NT2/D1 (cell line): Measurements from ENCODE around the gene ELAVL3.
"Not testable (repeated sequence)": the region's sequence is repeated elsewhere in the genome, so short reads cannot be mapped to it uniquely, and the experiment has no call there.

Experiments used
- DNase-seq: peaks from one replicate; pipeline ENCODE4 v3.0.0-alpha.2; 2011; ENCODE audit warnings: low read depth, low spot score
- H3K27me3 ChIP-seq: 2 replicates; pipeline ENCODE4 v1.6.0; 2011; ENCODE audit warnings: mild to moderate bottlenecking; ENCODE audit not compliant: insufficient read length, insufficient read depth
- H3K36me3 ChIP-seq: 2 replicates; pipeline ENCODE4 v1.6.1; 2011; ENCODE audit warnings: mild to moderate bottlenecking, low read length, mixed read lengths; ENCODE audit not compliant: insufficient read depth, insufficient read length
- H3K4me1 ChIP-seq: 2 replicates; pipeline ENCODE4 v1.5.1; 2011; ENCODE audit not compliant: insufficient read depth, insufficient read length
- H3K4me3 ChIP-seq: 2 replicates; pipeline ENCODE4 v1.5.1; 2011; ENCODE audit warnings: low read depth; ENCODE audit not compliant: insufficient read length
- H3K9ac ChIP-seq: 2 replicates; pipeline ENCODE4 v1.6.0; 2011; ENCODE audit warnings: low read depth; ENCODE audit not compliant: insufficient read length
- H3K9me3 ChIP-seq: 2 replicates; pipeline ENCODE4 v1.5.1; 2011; ENCODE audit warnings: mild to moderate bottlenecking, low read length; ENCODE audit not compliant: insufficient read depth
- SUZ12 ChIP-seq: IDR thresholded peaks from 2 replicates; pipeline ENCODE4 v1.6.1; 2011; ENCODE audit not compliant: insufficient read length, insufficient read depth; ENCODE audit errors: extremely low read depth
- YY1 ChIP-seq: IDR thresholded peaks from 2 replicates; pipeline ENCODE4 v1.6.1; 2011; ENCODE audit not compliant: insufficient read length, insufficient read depth
- ZNF274 ChIP-seq: IDR thresholded peaks from 2 replicates; pipeline ENCODE4 v1.6.1; 2011; ENCODE audit warnings: mild to moderate bottlenecking, low read depth, low read length

Gene ELAVL3

DNA sequence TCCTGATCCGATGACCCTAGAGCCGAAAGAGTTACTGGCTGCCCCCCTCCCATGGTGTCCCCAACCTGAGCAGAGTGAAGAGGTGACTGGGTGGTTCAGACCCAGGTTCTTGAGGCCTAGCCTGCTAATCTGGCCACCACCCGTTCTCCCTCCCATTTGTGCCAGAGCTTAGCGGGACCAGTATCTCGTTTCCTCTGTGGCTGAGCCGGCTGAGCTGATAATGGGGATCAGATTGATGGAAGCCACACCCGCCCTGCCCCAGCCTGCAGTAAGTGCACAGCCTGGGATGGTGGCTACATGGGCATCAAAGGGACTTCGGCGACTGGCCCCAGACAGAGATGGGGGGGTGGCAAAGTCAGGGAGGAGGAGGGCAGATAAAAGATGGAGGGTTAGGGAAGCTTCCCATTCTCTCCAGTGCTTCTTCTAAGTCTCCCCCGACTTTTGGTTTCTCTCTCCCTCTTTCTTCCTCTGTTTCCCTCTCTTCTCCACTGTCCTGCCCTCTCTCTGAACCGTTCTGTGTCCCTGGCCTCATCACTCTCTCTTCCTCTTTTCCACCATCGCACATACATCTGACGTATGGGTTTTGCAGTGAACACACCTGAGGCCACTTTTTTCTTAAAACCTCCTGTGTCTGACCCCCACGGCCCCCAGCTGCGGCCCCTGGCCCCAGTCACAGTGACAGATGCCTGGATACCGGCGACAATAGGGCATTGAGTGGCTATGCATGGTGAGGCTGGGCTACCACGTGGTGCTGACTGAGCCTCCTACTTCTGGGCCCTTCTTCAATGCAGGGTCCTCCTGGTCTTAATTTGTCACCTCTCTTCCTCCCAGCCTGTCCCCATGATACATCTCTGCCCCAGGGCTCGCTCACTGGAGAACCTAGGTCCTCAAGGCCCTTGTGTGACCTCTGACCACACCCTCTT, 2.4 kb downstream of the ELAVL3 start:
- peak overlapping the region; percentile 71 for H3K9ac ChIP-seq
- peaks cover 16% of the 10 kb centered on the region for H3K4me1 ChIP-seq
- H3K36me3 ChIP-seq = no peaks in the 10 kb centered on the region
- TF ChIP-seq SUZ12 = no peak
- TF ChIP-seq ZNF274 = no peak
- no peak for TF ChIP-seq YY1
- H3K9me3 ChIP-seq = no peaks in the 10 kb centered on the region
- DNase-seq = no peak
- peaks cover 31% of the 10 kb centered on the region for H3K27me3 ChIP-seq
- peak overlapping the region; percentile 33 for H3K4me3 ChIP-seq

DNA sequence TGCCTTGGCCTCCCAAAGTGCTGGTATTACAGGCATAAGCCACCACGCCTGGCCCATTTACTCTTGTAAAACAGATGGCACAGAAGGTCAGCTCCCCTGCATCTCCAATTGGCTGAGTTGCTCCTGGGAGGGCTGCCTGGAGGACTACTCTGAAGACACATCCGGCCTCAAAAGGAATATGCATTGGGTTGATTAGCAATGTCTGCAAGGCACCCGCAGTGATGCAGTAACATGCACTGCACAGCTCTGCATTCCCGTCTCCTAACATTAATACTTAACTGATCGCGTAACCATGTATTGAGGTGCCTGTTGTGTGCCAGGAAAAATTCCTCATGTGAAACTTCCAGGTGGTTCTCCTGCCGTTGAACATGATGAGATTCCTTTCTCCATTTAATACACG, 5.0 kb downstream of the ELAVL3 start:
- Histone ChIP-seq H3K4me1 (peaks cover 8% of the 10 kb centered on the region), H3K4me3 (no peak overlapping the region), H3K9ac (no peak overlapping the region), H3K9me3 (no peaks in the 10 kb centered on the region), H3K36me3 (no peaks in the 10 kb centered on the region), H3K27me3 (peaks cover 19% of the 10 kb centered on the region)
- TF ChIP-seq ZNF274 (no peak), YY1 (no peak), SUZ12 (no peak)
- no peak for DNase-seq

DNA sequence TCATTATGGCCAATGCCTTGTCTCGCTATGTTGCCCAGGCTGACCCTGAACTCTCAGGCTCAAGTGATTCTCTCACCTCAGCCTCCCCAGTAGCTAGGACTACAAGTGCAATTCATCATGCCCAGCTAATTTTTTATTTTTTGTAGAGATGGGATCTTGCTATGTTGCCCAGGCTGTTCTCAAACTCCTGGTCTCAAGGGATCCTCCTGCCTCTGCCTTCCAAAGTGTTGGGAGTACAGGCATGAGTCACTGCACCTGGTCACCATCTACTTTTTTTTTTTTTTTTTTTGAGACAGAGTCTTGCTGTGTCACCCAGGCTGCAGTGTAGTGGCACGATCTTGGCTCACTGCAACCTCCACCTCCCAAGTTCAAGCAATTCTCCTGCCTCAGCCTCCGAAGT, 5.5 kb downstream of the ELAVL3 start:
- H3K36me3 ChIP-seq, H3K4me3 ChIP-seq, H3K9me3 ChIP-seq, DNase-seq, H3K9ac ChIP-seq, H3K4me1 ChIP-seq: not testable (repeated sequence)
- peaks cover 14% of the 10 kb centered on the region for H3K27me3 ChIP-seq

DNA sequence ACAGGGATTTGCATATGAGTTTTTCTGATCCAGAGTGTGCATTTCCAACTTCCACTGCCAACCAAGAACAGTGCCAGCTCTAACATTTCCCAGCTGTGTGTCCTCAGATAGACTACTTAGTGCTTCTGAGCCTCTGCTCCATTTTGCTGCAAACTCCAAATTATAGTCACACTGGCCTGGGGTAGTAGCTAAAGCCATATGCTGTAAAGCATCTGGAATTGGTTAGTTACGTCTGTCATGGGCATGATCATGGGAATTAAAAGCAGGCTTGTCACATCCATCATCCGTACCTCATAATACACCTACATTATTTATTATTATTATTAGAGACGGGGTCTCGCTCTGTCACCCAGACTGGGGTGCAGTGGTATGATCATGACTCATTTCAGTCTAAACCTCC, 7.1 kb downstream of the ELAVL3 start:
- no peaks in the 10 kb centered on the region for H3K9me3 ChIP-seq
- no peak overlapping the region for H3K4me3 ChIP-seq
- H3K4me1 ChIP-seq = peaks cover 5% of the 10 kb centered on the region
- H3K36me3 ChIP-seq = no peaks in the 10 kb centered on the region
- no peak for TF ChIP-seq YY1
- TF ChIP-seq ZNF274 = no peak
- H3K9ac ChIP-seq = no peak overlapping the region
- no peak for DNase-seq
- peaks cover 3% of the 10 kb centered on the region for H3K27me3 ChIP-seq

DNA sequence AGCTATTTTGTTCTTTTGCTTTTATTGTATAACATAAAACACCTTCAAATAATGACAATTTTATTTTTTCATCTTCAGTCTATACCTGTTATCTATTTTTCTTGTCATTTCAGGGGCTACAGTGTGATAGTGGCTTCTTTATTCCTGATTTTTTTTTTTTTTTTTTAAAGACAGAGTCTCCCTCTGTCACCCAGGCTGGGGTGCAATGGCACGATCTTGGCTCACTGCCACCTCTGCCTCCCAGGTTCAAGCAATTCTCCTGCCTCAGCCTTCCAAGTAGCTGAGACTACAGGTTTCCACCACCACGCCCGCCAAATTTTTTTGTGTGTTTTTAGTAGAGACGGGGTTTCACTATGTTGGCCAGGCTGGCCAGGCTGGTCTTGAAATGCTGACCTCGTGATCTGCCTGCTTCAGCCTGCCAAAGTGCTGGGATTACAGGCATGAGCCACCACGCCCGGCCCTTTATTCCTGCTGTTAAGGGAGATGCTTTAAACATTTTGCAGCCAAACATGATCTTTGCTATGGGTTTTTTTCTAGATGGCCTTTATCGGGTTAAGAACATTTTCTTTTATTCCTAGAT, 12.5 kb downstream of the ELAVL3 start:
- peaks cover 17% of the 10 kb centered on the region for H3K4me1 ChIP-seq
- H3K4me3 ChIP-seq, H3K9me3 ChIP-seq, H3K9ac ChIP-seq, H3K27me3 ChIP-seq, DNase-seq, H3K36me3 ChIP-seq: not testable (repeated sequence)

GRCh38 chr19:11465600-11465999, 15.2 kb downstream of the ELAVL3 start:
- Histone ChIP-seq H3K9ac (no peak overlapping the region), H3K27me3 (no peaks in the 10 kb centered on the region), H3K36me3 (no peaks in the 10 kb centered on the region), H3K9me3 (no peaks in the 10 kb centered on the region), H3K4me3 (no peak overlapping the region), H3K4me1 (peaks cover 17% of the 10 kb centered on the region)
- TF ChIP-seq ZNF274 = no peak
- TF ChIP-seq SUZ12 = no peak
- no peak for TF ChIP-seq YY1
- DNase-seq = no peak

- H3K27me3 ChIP-seq = no peaks in the 10 kb centered on the region
Measured at GRCh38 chr19:11464333-11465265, 16.2 kb downstream of the ELAVL3 start.

More at GRCh38 chr19:11464333-11465265, 16.2 kb downstream of the ELAVL3 start:
- Histone ChIP-seq H3K4me1 (peaks cover 17% of the 10 kb centered on the region), H3K9me3 (no peaks in the 10 kb centered on the region), H3K4me3 (no peak overlapping the region), H3K9ac (no peak overlapping the region), H3K36me3 (no peaks in the 10 kb centered on the region)
- DNase-seq = no peak
- TF ChIP-seq ZNF274 = no peak
- no peak for TF ChIP-seq YY1
- TF ChIP-seq SUZ12 = no peak
